Measurements from ENCODE around the gene FTH1. TPM values are rescaled to one million over a fixed set of nuclear protein-coding genes. Genes with fewer than 3 reads are reported as not detected.
A peak's percentile ranks its signal among the peaks of the same experiment; 100 is the strongest.

The FTH1 gene
- total and polyA plus RNA-seq, 7 donors, result 1,709 to 20,022 (median 2,375) TPM

DNA sequence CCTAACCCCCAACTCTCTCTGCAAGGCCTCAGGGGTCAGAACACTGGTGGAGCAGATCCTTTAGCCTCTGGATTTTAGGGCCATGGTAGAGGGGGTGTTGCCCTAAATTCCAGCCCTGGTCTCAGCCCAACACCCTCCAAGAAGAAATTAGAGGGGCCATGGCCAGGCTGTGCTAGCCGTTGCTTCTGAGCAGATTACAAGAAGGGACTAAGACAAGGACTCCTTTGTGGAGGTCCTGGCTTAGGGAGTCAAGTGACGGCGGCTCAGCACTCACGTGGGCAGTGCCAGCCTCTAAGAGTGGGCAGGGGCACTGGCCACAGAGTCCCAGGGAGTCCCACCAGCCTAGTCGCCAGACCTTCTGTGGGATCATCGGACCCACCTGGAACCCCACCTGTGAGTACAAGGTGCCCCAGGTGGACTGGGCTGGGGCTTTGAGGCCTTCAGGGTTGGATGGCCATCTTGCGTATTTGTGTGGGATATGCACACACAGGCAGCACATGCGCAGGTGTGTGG, 17.3 kb downstream of the FTH1 start, which contains the start of gene BEST1:
TSS of gene BEST1 (plus strand) at position 317 of the 513 bp plus-strand sequence. CDS start 1,456 bp downstream, outside the sequence.
- Histone ChIP-seq H3K9me3 (no peaks in the 10 kb centered on the region), H3K4me3 (no peak within 1 kb of the TSS), H3K4me1 (peaks cover 0 to 42% (median 28%) of the 10 kb centered on the region in 4 donors), H3K27ac (peak within 1 kb of the TSS; percentile 47 to 58 (median 54)), H3K27me3 (peaks cover 0 to 4% (median 0%) of the 10 kb centered on the region in 3 donors), H3K36me3 (no peaks in the 10 kb centered on the region)
- DNase-seq, result no peak
- 92% methylated on average over 8 of the region's 8 CpGs for WGBS, 2 donors
- TF ChIP-seq POLR2AphosphoS5 (IDR thresholded peaks at IDR 0.05), result peak in 1 of 4 donors; percentile 10
- TF ChIP-seq POLR2A (IDR thresholded peaks at IDR 0.05), result no peak
- intact Hi-C loops (cut with DNase I), result no loop called here

DNA sequence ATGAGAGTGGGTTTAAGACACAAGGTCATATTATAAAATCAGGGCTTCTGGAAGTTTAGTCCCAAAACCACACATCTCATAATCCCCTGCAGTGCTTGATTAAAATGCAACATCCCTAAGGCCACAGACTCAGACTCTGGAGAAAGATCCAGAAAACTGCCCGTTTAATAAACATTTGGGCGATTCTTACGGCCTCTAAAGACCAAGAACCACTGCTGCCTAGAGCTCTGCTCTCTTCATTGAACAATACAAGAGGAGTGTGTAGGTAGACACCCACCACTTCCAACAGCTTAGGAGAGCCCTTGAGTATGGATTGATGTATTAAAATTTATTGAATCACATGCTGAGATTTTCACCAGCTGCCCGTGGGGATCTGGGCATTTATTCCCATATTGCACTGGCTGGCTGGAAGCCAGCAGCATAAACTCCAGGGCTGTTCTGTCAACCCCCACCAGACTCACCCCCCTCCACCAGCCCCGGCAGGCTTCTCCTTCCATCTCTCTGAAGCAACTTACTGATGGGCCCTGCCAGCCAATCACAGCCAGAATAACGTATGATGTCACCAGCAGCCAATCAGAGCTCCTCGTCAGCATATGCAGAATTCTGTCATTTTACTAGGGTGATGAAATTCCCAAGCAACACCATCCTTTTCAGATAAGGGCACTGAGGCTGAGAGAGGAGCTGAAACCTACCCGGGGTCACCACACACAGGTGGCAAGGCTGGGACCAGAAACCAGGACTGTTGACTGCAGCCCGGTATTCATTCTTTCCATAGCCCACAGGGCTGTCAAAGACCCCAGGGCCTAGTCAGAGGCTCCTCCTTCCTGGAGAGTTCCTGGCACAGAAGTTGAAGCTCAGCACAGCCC, 18.0 kb downstream of the FTH1 start:
- TF ChIP-seq POLR2AphosphoS5 (IDR thresholded peaks at IDR 0.05), result peak in 3 of 4 donors; percentile 14 to 63 (median 14)
- TF ChIP-seq EP300 (IDR thresholded peaks at IDR 0.05), result no peak
- TF ChIP-seq, protein P1, sequence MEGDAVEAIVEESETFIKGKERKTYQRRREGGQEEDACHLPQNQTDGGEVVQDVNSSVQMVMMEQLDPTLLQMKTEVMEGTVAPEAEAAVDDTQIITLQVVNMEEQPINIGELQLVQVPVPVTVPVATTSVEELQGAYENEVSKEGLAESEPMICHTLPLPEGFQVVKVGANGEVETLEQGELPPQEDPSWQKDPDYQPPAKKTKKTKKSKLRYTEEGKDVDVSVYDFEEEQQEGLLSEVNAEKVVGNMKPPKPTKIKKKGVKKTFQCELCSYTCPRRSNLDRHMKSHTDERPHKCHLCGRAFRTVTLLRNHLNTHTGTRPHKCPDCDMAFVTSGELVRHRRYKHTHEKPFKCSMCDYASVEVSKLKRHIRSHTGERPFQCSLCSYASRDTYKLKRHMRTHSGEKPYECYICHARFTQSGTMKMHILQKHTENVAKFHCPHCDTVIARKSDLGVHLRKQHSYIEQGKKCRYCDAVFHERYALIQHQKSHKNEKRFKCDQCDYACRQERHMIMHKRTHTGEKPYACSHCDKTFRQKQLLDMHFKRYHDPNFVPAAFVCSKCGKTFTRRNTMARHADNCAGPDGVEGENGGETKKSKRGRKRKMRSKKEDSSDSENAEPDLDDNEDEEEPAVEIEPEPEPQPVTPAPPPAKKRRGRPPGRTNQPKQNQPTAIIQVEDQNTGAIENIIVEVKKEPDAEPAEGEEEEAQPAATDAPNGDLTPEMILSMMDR (IDR thresholded peaks at IDR 0.05), result no peak
- H3K27me3 ChIP-seq, result no peaks in the 10 kb centered on the region
- H3K4me1 ChIP-seq, result peaks cover 0 to 35% (median 22%) of the 10 kb centered on the region in 4 donors
- peak overlapping the region; percentile 47 to 58 (median 54) for H3K27ac ChIP-seq
- 57 to 61% methylated on average over 9 of the region's 9 CpGs for WGBS, 2 donors
- intact Hi-C loops (cut with DNase I), result no loop called here
- peak; percentile 95 for DNase-seq
- no peak overlapping the region for H3K4me3 ChIP-seq
- H3K36me3 ChIP-seq, result no peaks in the 10 kb centered on the region
- H3K9me3 ChIP-seq, result no peaks in the 10 kb centered on the region

DNA sequence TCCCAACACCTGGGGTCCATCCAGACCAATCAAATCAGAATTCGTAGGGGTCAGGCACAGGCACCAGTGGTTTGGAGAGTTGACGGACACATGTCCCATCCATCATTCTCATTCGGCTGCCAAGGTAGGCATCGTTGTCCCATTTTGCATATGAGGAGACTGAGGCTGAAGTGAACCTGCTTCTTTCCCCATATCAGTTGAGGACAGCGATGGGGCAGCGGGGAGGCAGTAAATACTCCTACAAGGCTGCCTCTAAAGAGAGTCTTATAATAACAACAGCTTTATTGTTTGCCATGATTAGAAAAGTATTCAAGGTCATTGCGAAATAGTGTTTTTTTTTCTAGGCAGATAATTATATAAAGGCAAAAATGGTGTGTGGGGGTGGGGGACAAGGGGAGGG, 18.9 kb downstream of the FTH1 start:
- TF ChIP-seq POLR2AphosphoS5 (IDR thresholded peaks at IDR 0.05), result no peak
- TF ChIP-seq, protein P1 (IDR thresholded peaks at IDR 0.05), result no peak
- no peak for TF ChIP-seq POLR2A (IDR thresholded peaks at IDR 0.05)
- Histone ChIP-seq H3K27ac (peak overlapping the region in 2 of 4 donors; percentile 53 to 54), H3K27me3 (no peaks in the 10 kb centered on the region), H3K36me3 (no peaks in the 10 kb centered on the region), H3K4me3 (no peak overlapping the region), H3K9me3 (no peaks in the 10 kb centered on the region), H3K4me1 (peaks cover 0 to 31% (median 22%) of the 10 kb centered on the region in 4 donors)
- intact Hi-C loops (cut with DNase I), result no loop called here
- WGBS, 2 donors, result 72 to 89% methylated on average over 7 of the region's 7 CpGs
- peak; percentile 53 for DNase-seq

DNA sequence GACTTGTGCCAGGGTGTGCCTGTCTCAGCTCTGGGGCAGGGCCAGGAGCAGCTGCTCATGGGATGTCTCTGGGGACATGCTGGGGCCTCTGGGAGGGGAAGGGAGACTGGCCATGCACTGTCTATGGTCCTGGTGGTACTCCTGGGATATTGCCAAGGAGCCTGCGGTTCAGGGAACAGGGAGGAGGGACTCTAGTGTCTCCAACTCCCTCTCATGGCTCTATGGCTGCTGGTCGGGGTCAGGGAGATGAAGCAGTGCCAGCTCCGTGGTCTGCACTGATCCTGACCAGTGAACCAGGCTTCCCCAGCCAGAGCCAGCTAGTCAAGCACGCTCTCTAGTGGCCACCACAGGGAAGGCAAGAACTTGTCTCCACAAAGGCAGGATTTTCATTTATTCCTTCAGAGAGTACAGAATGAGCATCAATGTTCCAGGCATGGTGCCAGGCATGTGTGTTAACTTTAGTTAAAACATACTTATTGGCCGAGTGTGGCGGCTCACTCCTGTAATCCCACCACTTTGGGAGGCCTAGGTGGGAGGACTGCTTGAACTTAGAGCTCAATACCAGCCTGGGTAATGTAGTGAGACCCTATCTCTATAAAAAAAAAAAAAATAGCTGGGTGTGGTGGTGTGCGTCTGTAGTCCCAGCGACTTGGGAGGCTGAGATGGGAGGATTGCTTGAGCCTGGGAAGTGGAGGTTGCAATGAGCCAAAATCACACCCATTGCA, 19.8 kb downstream of the FTH1 start:
- peak; percentile 95 for DNase-seq
- Histone ChIP-seq H3K27me3 (no peaks in the 10 kb centered on the region), H3K4me3 (no peak overlapping the region), H3K27ac (no peak overlapping the region), H3K36me3 (no peaks in the 10 kb centered on the region), H3K9me3 (no peaks in the 10 kb centered on the region), H3K4me1 (peaks cover 0 to 31% (median 22%) of the 10 kb centered on the region in 4 donors)
- TF ChIP-seq POLR2A (IDR thresholded peaks at IDR 0.05) (no peak), POLR2AphosphoS5 (IDR thresholded peaks at IDR 0.05) (peak in 2 of 4 donors; percentile 43 to 45), EP300 (IDR thresholded peaks at IDR 0.05) (no peak)
- TF ChIP-seq, protein P1 (IDR thresholded peaks at IDR 0.05), result peak; percentile 78 to 92 (median 86)
- intact Hi-C loops (cut with DNase I), result loop anchor here (1.0 to 2.0 kb wide), 3 partner anchors 48 to 151 kb away; no protein-coding TSS in a partner anchor
- WGBS, 2 donors, result 4 to 6% methylated on average over 8 of the region's 8 CpGs

All from sigmoid colon (tissue), 7 donors.